PFSK-1 (cell line): ENCODE measurements around the gene COPG2.

ENCODE experiments used
- FOXP2 ChIP-seq: optimal IDR thresholded peaks from 2 replicates; pipeline ENCODE3; 2011; ENCODE audit warnings: borderline replicate concordance, control low read depth, inconsistent platforms; ENCODE audit not compliant: insufficient read depth; ENCODE audit errors: extremely low read length, extremely low read depth
- POLR2AphosphoS5 ChIP-seq: IDR thresholded peaks from 2 replicates; pipeline ENCODE4 v1.6.1; 2012; ENCODE audit warnings: low read depth, mild to moderate bottlenecking, control low read depth, low read length, moderate library complexity
- REST ChIP-seq, 2 experiments: IDR thresholded peaks; 2 replicates each; pipeline versions ENCODE4 v1.6.1 to v1.8.0; 2011 to 2012; ENCODE audit warnings: low read depth in 2 of 2, low read length in 2 of 2, control low read depth in 1 of 2, inconsistent platforms in 1 of 2, mild to moderate bottlenecking in 1 of 2, moderate library complexity in 1 of 2; ENCODE audit not compliant: insufficient read depth in 1 of 2
- SIN3A ChIP-seq: IDR thresholded peaks from 2 replicates; pipeline ENCODE4 v1.6.1; 2012; ENCODE audit warnings: mild to moderate bottlenecking, low read length, moderate library complexity, borderline replicate concordance; ENCODE audit not compliant: insufficient read depth
- TAF1 ChIP-seq: IDR thresholded peaks from 2 replicates; pipeline ENCODE4 v1.6.1; 2012; ENCODE audit warnings: low read length, control low read depth, borderline replicate concordance; ENCODE audit not compliant: insufficient read depth

The COPG2 gene

GRCh38 chr7:130655286-130655685, 13.3 kb downstream of the COPG2 start:
- TF ChIP-seq REST (IDR thresholded peaks at IDR 0.05; ENCODE audit: insufficient read depth in 1 of 2, low read depth in 2 of 2, low read length in 2 of 2) (no peak), TAF1 (no peak), FOXP2 (no peak), POLR2AphosphoS5 (no peak), SIN3A (no peak)

GRCh38 chr7:130654850-130655249, 13.7 kb downstream of the COPG2 start:
- TF ChIP-seq REST (IDR thresholded peaks at IDR 0.05; ENCODE audit: insufficient read depth in 1 of 2, low read depth in 2 of 2, low read length in 2 of 2) (no peak), SIN3A (no peak), FOXP2 (no peak), TAF1 (no peak), POLR2AphosphoS5 (no peak)

GRCh38 chr7:130650611-130651120, 17.9 kb downstream of the COPG2 start:
- TF ChIP-seq FOXP2 (no peak), POLR2AphosphoS5 (no peak), REST (IDR thresholded peaks at IDR 0.05; ENCODE audit: insufficient read depth in 1 of 2, low read depth in 2 of 2, low read length in 2 of 2) (no peak), TAF1 (no peak), SIN3A (no peak)

- TF ChIP-seq FOXP2 (no peak), REST (IDR thresholded peaks at IDR 0.05; ENCODE audit: insufficient read depth in 1 of 2, low read depth in 2 of 2, low read length in 2 of 2) (no peak), SIN3A (no peak), POLR2AphosphoS5 (no peak), TAF1 (no peak)
These were observed 19.4 kb downstream of the COPG2 start for GRCh38 chr7:130649004-130649790.

GRCh38 chr7:130648580-130648979, 20.0 kb downstream of the COPG2 start:
- no peak for TF ChIP-seq SIN3A
- TF ChIP-seq FOXP2 = no peak
- no peak for TF ChIP-seq TAF1
- no peak for TF ChIP-seq REST (IDR thresholded peaks at IDR 0.05; ENCODE audit: insufficient read depth in 1 of 2, low read depth in 2 of 2, low read length in 2 of 2)
- no peak for TF ChIP-seq POLR2AphosphoS5
